CD4-positive, alpha-beta T cell treated with Interleukin-10 for 1 hour (primary cell): ENCODE results near the gene CNOT10.

Experiments used
- DNase-seq: peaks from one replicate; pipeline ENCODE4 v3.0.0-alpha.2; 2020

The CNOT10 gene

DNA sequence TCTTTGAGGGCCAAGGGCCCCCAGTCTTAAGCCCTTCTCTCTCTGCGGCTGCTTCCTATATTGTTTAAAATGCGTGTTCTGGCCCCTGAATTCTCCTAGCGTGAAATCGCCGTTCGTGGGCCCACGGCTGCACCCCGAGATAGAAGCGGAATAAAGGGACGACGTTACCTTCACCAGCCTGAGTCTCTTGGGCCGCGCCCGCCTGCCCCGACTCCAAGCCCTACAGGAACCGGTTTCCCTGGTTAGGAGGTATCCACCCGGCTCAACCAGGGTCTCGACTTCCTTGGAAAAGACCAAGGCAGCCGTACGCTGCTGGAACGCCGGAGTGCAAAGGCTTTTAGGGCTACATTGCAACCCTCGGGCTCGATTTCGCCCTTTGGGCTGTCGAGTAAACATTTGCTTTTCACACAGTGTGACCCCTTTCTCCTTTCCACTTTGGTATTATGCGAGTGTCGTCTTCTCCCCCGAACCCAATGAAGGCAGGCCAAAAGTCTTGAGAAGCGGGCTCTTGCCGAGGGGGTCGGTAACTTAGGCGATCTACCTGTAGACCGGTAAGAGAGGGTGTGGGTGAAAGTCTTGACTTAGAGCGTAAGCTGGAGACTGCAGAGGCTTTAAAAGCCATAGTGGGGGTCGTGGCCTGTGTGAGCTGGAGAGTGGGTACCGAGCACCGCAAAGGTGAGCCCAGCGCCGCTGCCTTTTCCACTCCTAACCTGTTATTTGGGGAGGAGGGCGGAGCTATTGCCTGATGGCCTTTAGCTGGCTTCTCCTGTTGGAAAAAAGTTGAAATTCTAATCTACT is 134.8 kb downstream of the CNOT10 start:
- DNase-seq = no peak

- no peak for DNase-seq
These were observed 135.4 kb downstream of the CNOT10 start for GRCh38 chr3:32820430-32820829.

DNA sequence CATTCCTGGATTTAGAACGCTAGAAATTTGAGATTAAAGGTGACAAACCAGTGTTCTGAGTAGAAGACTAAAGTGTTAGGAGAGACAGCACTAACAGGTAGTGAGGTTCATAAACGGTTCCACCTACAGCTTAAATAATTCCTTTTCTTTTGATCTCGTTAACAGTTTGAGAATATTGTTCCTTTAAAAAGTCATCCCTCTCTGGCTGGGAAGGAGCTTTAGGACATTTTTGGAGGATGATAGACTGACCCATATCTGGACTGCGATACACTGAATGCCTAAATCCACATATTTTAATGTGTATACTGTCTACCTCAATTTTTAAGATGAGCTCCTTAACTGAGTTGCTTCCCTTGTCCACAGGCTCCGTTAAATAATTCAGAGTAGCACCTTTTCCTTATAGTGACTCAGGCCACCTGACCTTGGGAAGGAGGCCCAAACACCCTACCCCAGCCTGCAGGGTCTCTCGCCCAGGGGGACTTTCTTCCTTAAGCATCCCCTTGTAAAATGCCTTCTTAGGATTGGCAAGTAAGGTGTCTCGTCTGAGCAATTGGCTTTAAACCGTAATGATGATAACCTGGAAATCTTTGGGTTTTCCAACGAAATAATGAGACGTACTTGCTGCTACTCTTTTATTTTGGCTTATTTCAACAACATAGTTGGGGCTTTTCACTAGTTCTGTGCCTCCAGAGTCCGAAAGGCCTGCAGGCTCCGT is 136.1 kb downstream of the CNOT10 start:
- DNase-seq = no peak

- no peak for DNase-seq
These were observed 136.8 kb downstream of the CNOT10 start for GRCh38 chr3:32821686-32822296.

DNA sequence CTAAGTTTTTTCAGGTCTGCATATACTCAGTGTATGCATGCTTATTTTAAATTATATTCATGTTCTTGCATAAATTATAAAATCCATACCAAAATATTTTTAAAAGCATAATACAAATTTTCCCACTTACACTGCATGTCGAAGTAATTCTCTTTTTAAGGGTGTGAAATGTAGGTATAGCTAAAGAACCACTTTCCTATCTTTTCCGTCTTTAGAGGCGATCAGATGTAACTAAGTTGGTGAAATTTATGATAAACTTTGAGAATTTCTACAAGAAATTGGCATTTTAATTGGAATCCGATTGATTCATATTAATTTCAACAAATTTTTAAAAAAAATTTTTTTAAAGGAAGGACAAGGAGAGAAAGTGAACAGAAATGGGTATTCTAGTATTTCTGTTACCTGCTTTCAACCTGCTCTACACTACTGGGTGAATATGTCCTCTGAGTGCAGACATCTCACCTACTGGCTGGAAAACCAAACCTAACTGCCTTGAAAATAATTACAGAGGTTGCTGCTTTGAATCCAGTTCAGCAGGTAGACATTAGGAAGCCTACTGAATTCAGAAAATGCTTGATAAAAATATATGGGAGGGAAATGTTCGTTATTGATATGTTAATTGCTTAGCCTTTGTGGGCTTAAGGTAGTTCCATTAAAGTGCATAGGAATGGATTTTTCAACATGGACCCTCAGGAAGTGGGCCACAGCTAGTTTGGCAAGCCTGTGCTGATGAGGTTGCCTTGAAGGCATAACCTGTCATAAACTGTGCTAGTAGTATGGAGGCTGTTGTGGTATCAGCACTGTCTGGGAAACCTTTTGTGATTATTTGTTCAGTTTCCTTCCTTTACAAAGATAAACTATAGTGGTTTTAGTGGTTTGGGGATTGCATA is 137.9 kb downstream of the CNOT10 start:
- no peak for DNase-seq
